CD4-positive, alpha-beta memory T cell (primary cell): Measurements from ENCODE around the gene RARRES2. TPM values are rescaled to one million over a fixed set of nuclear protein-coding genes. Genes with fewer than 3 reads are reported as not detected.
A peak's percentile ranks its signal among the peaks of the same experiment; 100 is the strongest.
"Not testable (repeated sequence)": the region's sequence is repeated elsewhere in the genome, so short reads cannot be mapped to it uniquely, and the experiment has no call there.

Experiments
- CTCF ChIA-PET: fragments of 350-600 bp; sonication (Branson Sonifier 250); formaldehyde crosslinking; loops from one replicate; lab custom pipeline; 2021; ENCODE audit warnings: inconsistent platforms; ENCODE audit not compliant: partially characterized antibody; lab: Charles Lee
- POLR2A ChIA-PET: fragments of 350-600 bp; sonication (Branson Sonifier 250); formaldehyde crosslinking; loops from one replicate; lab custom pipeline; 2021; ENCODE audit not compliant: partially characterized antibody; lab: Charles Lee
- DNase-seq, 5 donors: peaks; one replicate each; pipeline versions ENCODE4 v3.0.0 to v3.0.0-alpha.2; 2020 to 2022; ENCODE audit warnings: mixed read lengths in 1 of 5
- H3K27ac ChIP-seq: one replicate; pipeline ENCODE4 v1.7.0; 2013; ENCODE audit warnings: low read depth, low read length
- H3K27me3 ChIP-seq: 2 replicates; pipeline ENCODE4 v1.7.0; 2013; ENCODE audit warnings: mild to moderate bottlenecking, low read length, moderate library complexity; ENCODE audit not compliant: insufficient read depth
- H3K36me3 ChIP-seq: 2 replicates; pipeline ENCODE4 v1.7.0; 2013; ENCODE audit warnings: mild to moderate bottlenecking, low read length, moderate library complexity; ENCODE audit not compliant: insufficient read depth
- H3K4me1 ChIP-seq: 2 replicates; pipeline ENCODE4 v1.7.0; 2013; ENCODE audit warnings: mild to moderate bottlenecking, low read length, moderate library complexity; ENCODE audit not compliant: insufficient read depth
- H3K4me3 ChIP-seq, 2 donors: one replicate each; pipeline ENCODE4 v1.7.0; 2013; ENCODE audit warnings: low read length in 2 of 2, mild to moderate bottlenecking in 1 of 2
- H3K9me3 ChIP-seq, 2 donors: one replicate each; pipeline ENCODE4 v1.7.0; 2013; ENCODE audit warnings: low read length in 2 of 2, control low read depth in 1 of 2; ENCODE audit not compliant: control insufficient read depth in 1 of 2
- H3K27ac Mint-ChIP-seq, 7 donors: one replicate each; pipeline ENCODE4 v1.8.0; 2020 to 2021; ENCODE audit warnings: mixed read lengths in 7 of 7, mild to moderate bottlenecking in 6 of 7, inconsistent platforms in 3 of 7, moderate library complexity in 3 of 7
- H3K27me3 Mint-ChIP-seq, 2 donors: one replicate each; pipeline ENCODE4 v1.8.0; 2020 to 2021; ENCODE audit warnings: mixed read lengths in 2 of 2
- H3K36me3 Mint-ChIP-seq, 2 donors: one replicate each; pipeline ENCODE4 v1.8.0; 2020 to 2021; ENCODE audit warnings: mixed read lengths in 2 of 2, inconsistent platforms in 1 of 2, mild to moderate bottlenecking in 1 of 2
- H3K4me1 Mint-ChIP-seq, 4 donors: one replicate each; pipeline ENCODE4 v1.8.0; 2020 to 2021; ENCODE audit warnings: mixed read lengths in 4 of 4, mild to moderate bottlenecking in 1 of 4
- H3K4me3 Mint-ChIP-seq, 8 donors: one replicate each; pipeline ENCODE4 v1.8.0; 2020 to 2021; ENCODE audit warnings: mixed read lengths in 8 of 8, mild to moderate bottlenecking in 7 of 8, moderate library complexity in 6 of 8, inconsistent platforms in 3 of 8
- H3K9me3 Mint-ChIP-seq, 8 donors: one replicate each; pipeline ENCODE4 v1.8.0; 2020 to 2021; ENCODE audit warnings: mixed read lengths in 8 of 8, mild to moderate bottlenecking in 5 of 8, inconsistent platforms in 3 of 8, moderate library complexity in 1 of 8
- intact Hi-C: fragments of 100-400 bp; cut with micrococcal nuclease; formaldehyde crosslinking; loops from one replicate; pipeline ENCODE4 v1.15.1; 2023
- polyA plus RNA-seq, 2 donors: library from polyadenylated mRNA; unstranded; fragments of 300-500 nt; fragmentation: Illumina TruSeq; gene quantifications; one replicate each; pipeline ENCODE4 v1.2.3, GENCODE V29; 2021
- total RNA-seq, 2 experiments: library from RNA; stranded (reverse); gene quantifications; one replicate each; pipeline ENCODE4 v1.2.3, GENCODE V29; 2021

RARRES2 gene
- total and polyA plus RNA-seq, 4 experiments from 2014 or later = not detected

DNA sequence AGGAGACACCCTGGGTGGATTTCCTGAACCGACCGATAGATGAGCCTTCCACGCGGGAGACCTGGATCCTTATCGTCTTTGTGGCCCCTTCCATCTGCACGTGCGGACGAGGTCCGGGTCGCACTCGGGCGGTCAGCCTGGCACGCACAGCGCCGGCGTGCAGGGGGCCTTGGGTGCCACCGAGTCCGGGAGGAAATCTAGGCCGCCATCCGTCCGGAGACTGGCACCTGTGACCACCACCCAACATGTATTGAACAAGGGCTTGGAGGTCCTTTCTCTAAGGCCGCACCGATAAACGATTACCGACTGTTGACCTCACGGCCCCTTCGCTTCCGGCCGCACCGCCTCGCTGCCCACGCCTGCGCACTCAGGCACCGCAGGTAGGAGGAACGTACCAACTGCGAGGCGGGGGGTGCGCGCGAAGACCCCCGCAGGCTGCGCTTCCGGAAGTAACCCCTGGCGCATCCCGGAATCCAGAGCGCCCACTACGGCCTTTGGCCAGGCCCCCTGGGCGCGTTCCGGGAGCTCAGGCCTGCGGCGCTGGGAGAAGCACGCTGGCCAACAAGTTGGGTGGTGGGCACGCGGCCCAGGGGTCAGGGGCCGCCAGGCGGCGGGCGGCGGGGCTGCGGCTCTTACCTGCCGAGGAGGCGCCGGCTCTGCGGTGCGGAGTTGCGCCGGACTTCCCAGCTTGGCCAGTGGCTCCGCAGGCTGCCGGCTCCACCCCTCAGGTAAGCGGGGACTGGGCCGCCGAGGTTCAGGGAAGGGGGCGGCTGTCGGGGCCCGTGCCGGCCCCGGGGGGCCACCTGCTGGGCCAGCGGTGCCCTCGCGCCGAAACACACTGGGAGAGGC is 18.4 kb downstream of the RARRES2 start, which contains the start of the genes ACTR3C and LRRC61:
Gene ACTR3C, minus strand, starts transcription at position 713 of the 849 bp plus-strand sequence. CDS start 28,249 bp downstream, outside the sequence.
Gene LRRC61, plus strand, starts transcription at position 523 of the 849 bp plus-strand sequence. CDS start 13,507 bp downstream, outside the sequence.
- H3K4me3 Mint-ChIP-seq = peak within 1 kb of the TSS; percentile 90 to 99 (median 98)
- H3K27ac Mint-ChIP-seq = peak within 1 kb of the TSS; percentile 84 to 99 (median 98)
- Histone ChIP-seq H3K27me3 (no peaks in the 10 kb centered on the region), H3K4me1 (peaks cover 44% of the 10 kb centered on the region), H3K4me3 (peak within 1 kb of the TSS; percentile 82 to 96), H3K36me3 (peaks cover 14% of the 10 kb centered on the region), H3K9me3 (no peaks in the 10 kb centered on the region), H3K27ac (peak within 1 kb of the TSS; percentile 82)
- H3K27me3 Mint-ChIP-seq = no peaks in the 10 kb centered on the region
- ChIA-PET CTCF (interaction anchor here (1.0 to 1.1 kb wide), 2 partner anchors 9 to 32 kb away, joined by 3 read pairs; no protein-coding TSS in a partner anchor), POLR2A (interaction anchor here (0.8 to 2.9 kb wide), 6 partner anchors 9 to 468 kb away, joined by 3 to 14 read pairs (median 6); a partner anchor contains a TSS)
- H3K9me3 Mint-ChIP-seq = peaks cover 0 to 1% (median 0%) of the 10 kb centered on the region in 8 donors
- peaks cover 31 to 49% (median 40%) of the 10 kb centered on the region in 4 donors for H3K4me1 Mint-ChIP-seq
- intact Hi-C loops = loop anchor here (2.0 kb wide), 2 partner anchors 46 to 56 kb away; partner anchors contain the start of genes REPIN1 and ZNF775
- peak in 4 of 5 donors; percentile 40 to 54 (median 46) for DNase-seq
- H3K36me3 Mint-ChIP-seq = peaks cover 26 to 35% of the 10 kb centered on the region in 2 donors

DNA sequence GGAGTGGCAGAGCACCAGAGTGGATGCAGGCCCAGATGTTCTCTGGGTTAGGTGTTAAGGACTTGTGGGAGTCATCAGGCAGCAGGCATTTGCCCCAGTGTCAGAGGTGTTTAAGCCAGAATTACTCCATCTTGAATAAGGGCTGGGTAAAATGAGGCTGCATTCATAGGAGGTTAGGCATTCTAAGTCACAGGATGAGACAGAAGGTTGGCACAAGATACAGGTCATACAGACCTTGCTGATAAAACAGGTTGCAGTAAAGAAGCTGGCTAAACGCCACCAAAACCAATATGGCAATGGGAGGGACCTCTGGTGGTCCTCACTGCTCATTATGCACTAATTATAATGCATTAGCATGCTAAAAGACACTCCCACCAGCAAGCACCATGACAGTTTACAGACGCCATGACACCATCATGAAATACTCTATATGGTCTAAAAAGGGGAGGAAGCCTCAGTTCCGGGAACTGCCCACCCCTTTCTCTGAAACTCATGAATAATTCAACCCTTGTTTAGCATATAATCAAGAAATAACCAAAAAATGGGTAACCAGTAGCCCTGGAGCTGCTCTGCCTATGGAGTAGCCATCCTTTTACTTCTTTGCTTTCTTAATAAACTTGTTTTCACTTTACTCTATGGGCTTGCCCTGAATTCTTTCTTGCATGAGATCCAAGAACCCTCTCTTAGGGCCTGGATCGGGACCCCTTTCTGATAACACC is 19.2 kb downstream of the RARRES2 start:
- Mint-ChIP-seq H3K27ac (peak overlapping the region; percentile 84 to 98 (median 95)), H3K4me1 (peaks cover 31 to 53% (median 40%) of the 10 kb centered on the region in 4 donors), H3K9me3 (peaks cover 0 to 1% (median 0%) of the 10 kb centered on the region in 8 donors), H3K4me3 (peak overlapping the region; percentile 90 to 98 (median 95)), H3K36me3 (peaks cover 24 to 33% of the 10 kb centered on the region in 2 donors), H3K27me3 (no peaks in the 10 kb centered on the region)
- Histone ChIP-seq H3K27me3 (no peaks in the 10 kb centered on the region), H3K4me1 (peaks cover 44% of the 10 kb centered on the region), H3K9me3 (no peaks in the 10 kb centered on the region), H3K27ac (peak overlapping the region; percentile 82), H3K4me3 (peak overlapping the region; percentile 82 to 96), H3K36me3 (peaks cover 8% of the 10 kb centered on the region)
- peak; percentile 43 to 55 (median 51) for DNase-seq
- POLR2A ChIA-PET = interaction anchor here (0.7 to 2.9 kb wide), 4 partner anchors 48 to 674 kb away, joined by 3 to 14 read pairs (median 6); a partner anchor contains a TSS
- intact Hi-C loops = loop anchor here (2.0 kb wide), 2 partner anchors 47 to 57 kb away; partner anchors contain the start of genes REPIN1 and ZNF775
- CTCF ChIA-PET = interaction anchor here (1.0 kb wide), 1 partner anchor 9 kb away, joined by 3 read pairs; no protein-coding TSS in a partner anchor

DNA sequence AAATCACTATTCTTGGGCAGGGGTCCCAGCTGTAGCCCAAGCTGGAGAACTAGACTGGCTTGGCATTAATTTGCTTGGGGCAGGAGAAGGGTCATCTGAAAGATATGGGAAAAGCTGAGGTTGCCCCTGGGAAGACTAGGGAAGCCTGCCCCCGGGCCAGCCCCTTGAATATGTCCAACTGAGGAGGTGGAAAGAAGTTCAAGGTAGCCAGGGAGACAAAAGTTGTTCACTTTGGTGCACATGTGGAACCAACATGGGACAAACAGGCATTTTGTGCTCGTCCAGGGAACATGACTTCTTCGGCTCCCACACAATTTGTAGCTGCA is 19.7 kb downstream of the RARRES2 start:
- Mint-ChIP-seq H3K9me3 (peaks cover 0 to 1% (median 0%) of the 10 kb centered on the region in 8 donors), H3K36me3 (peaks cover 19 to 29% of the 10 kb centered on the region in 2 donors), H3K4me3 (peak overlapping the region; percentile 90 to 98 (median 95)), H3K27me3 (no peaks in the 10 kb centered on the region), H3K4me1 (peaks cover 31 to 53% (median 40%) of the 10 kb centered on the region in 4 donors), H3K27ac (peak overlapping the region in 6 of 7 donors; percentile 65 to 98 (median 93))
- Histone ChIP-seq H3K4me1 (peaks cover 44% of the 10 kb centered on the region), H3K4me3 (no peak overlapping the region), H3K36me3 (peaks cover 3% of the 10 kb centered on the region), H3K9me3 (no peaks in the 10 kb centered on the region), H3K27me3 (no peaks in the 10 kb centered on the region), H3K27ac (no peak overlapping the region)
- POLR2A ChIA-PET = interaction anchor here (0.7 to 2.1 kb wide), 2 partner anchors 48 to 674 kb away, joined by 3 to 7 read pairs; no protein-coding TSS in a partner anchor
- DNase-seq = no peak
- intact Hi-C loops = loop anchor here (2.0 kb wide), 2 partner anchors 47 to 57 kb away; partner anchors contain the start of genes REPIN1 and ZNF775
- CTCF ChIA-PET = no interaction called here

DNA sequence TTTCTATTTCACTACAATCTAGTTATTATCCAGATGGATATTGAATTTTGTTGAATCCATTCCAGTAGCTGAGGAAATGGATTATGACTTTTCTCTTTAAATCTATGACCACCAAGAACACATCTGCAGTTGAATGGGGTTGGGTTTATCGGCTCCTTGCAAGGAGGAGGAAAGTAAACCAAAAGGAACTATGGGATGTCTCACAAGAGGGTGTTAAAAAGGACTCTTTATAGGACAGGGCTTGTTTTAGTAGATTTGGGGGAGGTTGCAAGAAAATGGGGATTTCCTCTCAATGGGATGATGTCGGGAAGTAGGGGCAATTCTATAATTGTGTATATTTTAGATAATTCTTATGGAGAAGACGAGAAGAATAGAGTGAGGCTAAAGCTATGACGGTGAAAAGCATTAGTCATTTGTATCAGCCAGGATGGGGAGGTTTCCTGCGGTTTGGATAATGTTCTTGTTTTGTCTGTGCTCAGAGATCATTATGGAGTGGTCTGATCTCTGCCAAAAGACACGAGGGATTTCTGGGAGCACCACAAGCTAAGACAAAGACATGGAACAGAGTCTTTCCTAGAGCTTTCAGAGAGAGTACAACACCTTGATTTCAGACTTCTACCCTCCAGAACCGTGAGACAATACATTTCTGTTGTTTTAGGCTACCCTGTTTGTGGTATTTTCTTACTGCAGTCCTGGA is 23.5 kb downstream of the RARRES2 start:
- Histone ChIP-seq H3K36me3 (no peaks in the 10 kb centered on the region), H3K9me3 (no peaks in the 10 kb centered on the region), H3K4me3 (no peak overlapping the region), H3K27me3 (no peaks in the 10 kb centered on the region), H3K4me1 (peaks cover 28% of the 10 kb centered on the region), H3K27ac (no peak overlapping the region)
- peaks cover 0 to 1% (median 0%) of the 10 kb centered on the region in 8 donors for H3K9me3 Mint-ChIP-seq
- peaks cover 14 to 22% of the 10 kb centered on the region in 2 donors for H3K36me3 Mint-ChIP-seq
- ChIA-PET POLR2A (no interaction called here), CTCF (no interaction called here)
- no peaks in the 10 kb centered on the region for H3K27me3 Mint-ChIP-seq
- H3K27ac Mint-ChIP-seq = no peak overlapping the region
- peaks cover 16 to 28% (median 22%) of the 10 kb centered on the region in 4 donors for H3K4me1 Mint-ChIP-seq
- no peak overlapping the region for H3K4me3 Mint-ChIP-seq
- intact Hi-C loops = no loop called here
- DNase-seq = no peak

DNA sequence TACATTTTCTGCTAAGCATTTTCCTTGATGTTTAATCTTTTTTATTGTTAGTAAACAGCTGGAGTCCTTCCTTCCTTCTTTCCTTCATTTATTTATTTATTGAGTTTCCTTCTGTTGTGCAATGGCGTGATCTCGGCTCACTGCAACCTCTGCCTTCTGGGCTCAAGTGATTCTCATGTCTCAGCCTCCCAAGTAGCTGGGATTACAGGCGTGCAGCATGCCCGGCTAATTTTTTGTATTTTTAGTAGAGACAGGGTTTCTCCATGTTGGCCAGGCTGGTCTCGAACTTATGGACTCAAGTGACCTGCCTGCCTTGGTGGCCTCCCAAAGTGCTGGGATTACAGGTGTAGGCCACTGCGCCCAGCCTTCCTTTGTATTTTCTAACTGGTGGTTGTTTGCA is 24.4 kb downstream of the RARRES2 start:
- H3K36me3 ChIP-seq, H3K4me3 Mint-ChIP-seq, H3K27ac Mint-ChIP-seq, H3K9me3 ChIP-seq, H3K27ac ChIP-seq, POLR2A ChIA-PET, H3K27me3 ChIP-seq, H3K9me3 Mint-ChIP-seq, H3K27me3 Mint-ChIP-seq, intact Hi-C loops, DNase-seq, H3K4me3 ChIP-seq: not testable (repeated sequence)
- peaks cover 21% of the 10 kb centered on the region for H3K4me1 ChIP-seq
- CTCF ChIA-PET = interaction anchor here (0.7 kb wide), 1 partner anchor 549 kb away, joined by 3 read pairs; no protein-coding TSS in a partner anchor
- H3K4me1 Mint-ChIP-seq = peaks cover 9 to 19% (median 14%) of the 10 kb centered on the region in 4 donors
- peaks cover 10 to 22% of the 10 kb centered on the region in 2 donors for H3K36me3 Mint-ChIP-seq

DNA sequence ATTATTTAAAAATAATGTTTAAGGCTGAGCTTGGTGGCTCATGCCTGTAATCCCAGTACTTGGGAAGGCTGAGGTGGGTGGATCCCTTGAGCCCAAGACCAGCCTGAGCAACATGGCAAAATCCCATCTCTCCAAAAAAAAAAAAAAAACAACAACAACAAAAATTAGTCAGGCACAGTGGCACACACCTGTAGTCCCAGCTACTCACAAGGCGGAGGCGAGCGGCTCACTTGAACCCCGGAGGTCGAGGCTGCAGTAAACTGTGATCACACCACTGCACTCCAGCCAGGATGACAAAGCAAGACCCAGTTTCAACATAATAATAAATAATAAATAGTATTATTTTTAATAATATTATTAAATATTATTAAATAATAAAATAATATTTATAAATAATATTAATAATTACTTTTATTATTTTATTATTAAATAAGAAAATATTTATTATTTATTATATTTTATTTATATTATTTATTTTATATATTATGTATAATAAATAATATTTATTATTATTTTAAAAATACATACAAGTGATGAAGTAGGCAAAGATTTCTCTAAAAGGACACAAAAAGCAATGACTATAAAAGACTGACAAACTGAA is 26.7 kb downstream of the RARRES2 start:
- Histone ChIP-seq H3K4me3 (no peak overlapping the region), H3K4me1 (peaks cover 2% of the 10 kb centered on the region), H3K36me3 (no peaks in the 10 kb centered on the region), H3K9me3 (no peaks in the 10 kb centered on the region), H3K27ac (no peak overlapping the region), H3K27me3 (no peaks in the 10 kb centered on the region)
- ChIA-PET CTCF (interaction anchor here (0.7 kb wide), 1 partner anchor 684 kb away, joined by 3 read pairs; no protein-coding TSS in a partner anchor), POLR2A (interaction anchor here (1.3 kb wide), 1 partner anchor 9 kb away, joined by 3 read pairs; the partner anchor contains the start of genes ACTR3C and LRRC61)
- Mint-ChIP-seq H3K27ac (no peak overlapping the region), H3K4me1 (peaks cover 1 to 6% (median 2%) of the 10 kb centered on the region in 4 donors), H3K9me3 (no peaks in the 10 kb centered on the region), H3K4me3 (no peak overlapping the region), H3K27me3 (no peaks in the 10 kb centered on the region), H3K36me3 (peaks cover 7 to 18% of the 10 kb centered on the region in 2 donors)
- DNase-seq = no peak
- intact Hi-C loops = loop anchor here (5.0 kb wide), 1 partner anchor 728 kb away; no protein-coding TSS in a partner anchor
